ENCODE data around the gene IL22RA1. TPM values are rescaled to one million over a fixed set of nuclear protein-coding genes. Genes with fewer than 3 reads are reported as not detected.

Gene IL22RA1
- polyA plus RNA-seq, 1 donor from 2014 or later, result not detected

- Histone ChIP-seq H3K9ac (ENCODE audit: low read length) (no peak overlapping the region), H3K36me3 (ENCODE audit: insufficient read depth, low read length) (no peaks in the 10 kb centered on the region), H3K79me2 (replicated peaks; ENCODE audit: insufficient read depth, low read length) (no peaks in the 10 kb centered on the region), H3K27ac (ENCODE audit: low read length) (no peak overlapping the region), H3F3A (ENCODE audit: insufficient read depth, low read length, poor library complexity, severe bottlenecking) (no peaks in the 10 kb centered on the region), H3K4me3 (ENCODE audit: low read length) (no peak overlapping the region), H4K20me1 (ENCODE audit: insufficient read depth) (no peaks in the 10 kb centered on the region), H3K9me3 (ENCODE audit: low read length) (no peaks in the 10 kb centered on the region), H3K27me3 (ENCODE audit: insufficient read depth, low read depth, low read length) (no peaks in the 10 kb centered on the region), H3K9me2 (ENCODE audit: insufficient read depth, low read length) (no peaks in the 10 kb centered on the region), H2AFZ (ENCODE audit: low read depth, low read length) (no peak overlapping the region), H3K4me2 (ENCODE audit: low read length) (no peak overlapping the region)
- TF ChIP-seq EZH2 (IDR thresholded peaks at IDR 0.05; ENCODE audit: borderline replicate concordance, insufficient read depth, low read length, poor library complexity, severe bottlenecking), result no peak
- no peak for TF ChIP-seq MXI1 (conservative IDR thresholded peaks at IDR 0.05; ENCODE audit: poor library complexity, severe bottlenecking)
- no peak for TF ChIP-seq TAF1 (IDR thresholded peaks at IDR 0.05; ENCODE audit: low read depth)
- TF ChIP-seq CTCF (IDR thresholded peaks at IDR 0.05; ENCODE audit: poor library complexity, severe bottlenecking), result no peak
- TF ChIP-seq RAD21 (conservative IDR thresholded peaks at IDR 0.05), result no peak
- no peak for TF ChIP-seq EP300 (conservative IDR thresholded peaks at IDR 0.05; ENCODE audit: poor library complexity, severe bottlenecking)
- no peak for TF ChIP-seq SMC3 (conservative IDR thresholded peaks at IDR 0.05; ENCODE audit: poor library complexity)
- no peak for TF ChIP-seq POLR2AphosphoS5 (IDR thresholded peaks at IDR 0.05)
- TF ChIP-seq REST (IDR thresholded peaks at IDR 0.05; ENCODE audit: borderline replicate concordance), result no peak
Measured at GRCh38 chr1:24164004-24164403, 21.1 kb upstream of the IL22RA1 start.

- Histone ChIP-seq H3K9ac (ENCODE audit: low read length) (no peak overlapping the region), H3K4me3 (ENCODE audit: low read length) (no peak overlapping the region), H3K36me3 (ENCODE audit: insufficient read depth, low read length) (no peaks in the 10 kb centered on the region), H3K4me2 (ENCODE audit: low read length) (no peak overlapping the region), H4K20me1 (ENCODE audit: insufficient read depth) (no peaks in the 10 kb centered on the region), H3K27me3 (ENCODE audit: insufficient read depth, low read depth, low read length) (no peaks in the 10 kb centered on the region), H3K9me2 (ENCODE audit: insufficient read depth, low read length) (no peaks in the 10 kb centered on the region), H3F3A (ENCODE audit: insufficient read depth, low read length, poor library complexity, severe bottlenecking) (no peaks in the 10 kb centered on the region), H2AFZ (ENCODE audit: low read depth, low read length) (no peak overlapping the region), H3K9me3 (ENCODE audit: low read length) (no peaks in the 10 kb centered on the region), H3K27ac (ENCODE audit: low read length) (no peak overlapping the region), H3K79me2 (replicated peaks; ENCODE audit: insufficient read depth, low read length) (no peaks in the 10 kb centered on the region)
- no peak for TF ChIP-seq EP300 (conservative IDR thresholded peaks at IDR 0.05; ENCODE audit: poor library complexity, severe bottlenecking)
- TF ChIP-seq EZH2 (IDR thresholded peaks at IDR 0.05; ENCODE audit: borderline replicate concordance, insufficient read depth, low read length, poor library complexity, severe bottlenecking), result no peak
- TF ChIP-seq TAF1 (IDR thresholded peaks at IDR 0.05; ENCODE audit: low read depth), result no peak
- no peak for TF ChIP-seq MXI1 (conservative IDR thresholded peaks at IDR 0.05; ENCODE audit: poor library complexity, severe bottlenecking)
- no peak for TF ChIP-seq POLR2AphosphoS5 (IDR thresholded peaks at IDR 0.05)
- no peak for TF ChIP-seq REST (IDR thresholded peaks at IDR 0.05; ENCODE audit: borderline replicate concordance)
- no peak for TF ChIP-seq RAD21 (conservative IDR thresholded peaks at IDR 0.05)
- no peak for TF ChIP-seq CTCF (IDR thresholded peaks at IDR 0.05; ENCODE audit: poor library complexity, severe bottlenecking)
- TF ChIP-seq SMC3 (conservative IDR thresholded peaks at IDR 0.05; ENCODE audit: poor library complexity), result no peak
Measured at GRCh38 chr1:24162201-24162600, 19.3 kb upstream of the IL22RA1 start.
